H1 (cell line): ENCODE results near the gene DPP3. TPM values are rescaled to one million over a fixed set of nuclear protein-coding genes. Genes with fewer than 3 reads are reported as not detected.
A peak's percentile ranks its signal among the peaks of the same experiment; 100 is the strongest.

Source experiments
- CTCF ChIA-PET: fragments of 300-600 bp; sonication (Branson Sonifier 250); formaldehyde crosslinking; loops from one replicate; lab custom pipeline; 2021; ENCODE audit not compliant: partially characterized antibody; lab: Charles Lee
- POLR2A ChIA-PET: fragments of 300-600 bp; sonication (Branson Sonifier 250); formaldehyde crosslinking; loops from one replicate; lab custom pipeline; 2021; ENCODE audit warnings: inconsistent platforms; ENCODE audit not compliant: partially characterized antibody; lab: Charles Lee
- DNase-seq, 2 experiments: peaks; one replicate each; pipeline versions ENCODE4 v3.0.0 to v3.0.0-alpha.2; 2010 to 2022; ENCODE audit warnings: low spot score in 2 of 2, low read depth in 1 of 2, mixed read lengths in 1 of 2
- FAIRE-seq: peaks from 2 replicates; lab custom pipeline; 2011; peaks lifted over from hg19 to GRCh38; lab: Jason Lieb, UNC
- H2AFZ ChIP-seq: 2 replicates; pipeline ENCODE4 v1.8.1; 2012; ENCODE audit warnings: low read length, inconsistent platforms
- H2AK5ac ChIP-seq: 2 replicates; pipeline ENCODE4 v1.6.1; 2013; ENCODE audit warnings: low read depth, low read length
- H2BK120ac ChIP-seq: replicated peaks from 2 replicates; pipeline ENCODE3; 2013; ENCODE audit warnings: low read depth, low read length, inconsistent platforms
- H2BK12ac ChIP-seq: 2 replicates; pipeline ENCODE4 v1.6.1; 2013; ENCODE audit warnings: low read depth, low read length
- H2BK15ac ChIP-seq: 2 replicates; pipeline ENCODE4 v1.6.1; 2013; ENCODE audit warnings: low read length
- H2BK20ac ChIP-seq: 2 replicates; pipeline ENCODE4 v1.6.1; 2013; ENCODE audit warnings: low read length
- H2BK5ac ChIP-seq: 2 replicates; pipeline ENCODE4 v1.6.1; 2013; ENCODE audit warnings: low read depth, low read length
- H3K14ac ChIP-seq: 2 replicates; pipeline ENCODE4 v1.6.1; 2013; ENCODE audit warnings: inconsistent platforms; ENCODE audit not compliant: insufficient read length
- H3K18ac ChIP-seq: 2 replicates; pipeline ENCODE4 v1.6.1; 2013; ENCODE audit warnings: low read length; ENCODE audit errors: extremely low read depth
- H3K23ac ChIP-seq: 2 replicates; pipeline ENCODE4 v1.6.1; 2013; ENCODE audit warnings: inconsistent platforms; ENCODE audit not compliant: insufficient read length
- H3K23me2 ChIP-seq: 2 replicates; pipeline ENCODE4 v1.6.1; 2013; ENCODE audit warnings: low read depth, low read length
- H3K27ac ChIP-seq: 2 replicates; pipeline ENCODE4 v1.6.1; 2011; ENCODE audit warnings: low read depth, low read length, inconsistent platforms
- H3K27me3 ChIP-seq, 4 experiments: replicated peaks in 1 of 4; 1 replicate in 1 of 4; 2 replicates in 3 of 4; pipeline versions ENCODE4 v1.6.1 to v1.8.1; 2011 to 2013; ENCODE audit warnings: low read length in 3 of 4, mild to moderate bottlenecking in 3 of 4, inconsistent platforms in 2 of 4, mixed read lengths in 2 of 4, moderate library complexity in 1 of 4; ENCODE audit not compliant: control insufficient read depth in 3 of 4, insufficient read depth in 3 of 4; ENCODE audit errors: extremely low read depth in 1 of 4
- H3K36me3 ChIP-seq, 4 experiments: 2 replicates each; pipeline versions ENCODE4 v1.6.1 to v1.8.1; 2011 to 2013; ENCODE audit warnings: mild to moderate bottlenecking in 4 of 4, low read length in 3 of 4, moderate library complexity in 2 of 4, control low read depth in 1 of 4, inconsistent platforms in 1 of 4; ENCODE audit not compliant: insufficient read depth in 4 of 4, control insufficient read depth in 2 of 4
- H3K4ac ChIP-seq: replicated peaks from 2 replicates; pipeline ENCODE3; 2013; ENCODE audit warnings: low read length, low read depth, mixed read lengths, inconsistent platforms; ENCODE audit not compliant: insufficient read length
- H3K4me1 ChIP-seq, 4 experiments: replicated peaks in 1 of 4; 1 replicate in 1 of 4; 2 replicates in 3 of 4; pipeline versions ENCODE4 v1.6.1 to v1.8.1; 2011 to 2013; ENCODE audit warnings: low read length in 3 of 4, inconsistent platforms in 2 of 4, mixed read lengths in 1 of 4; ENCODE audit not compliant: insufficient read depth in 4 of 4, control insufficient read depth in 3 of 4
- H3K4me2 ChIP-seq, 2 experiments: 2 replicates each; pipeline versions ENCODE4 v1.6.1 to v1.8.1; 2011 to 2013; ENCODE audit warnings: low read depth in 2 of 2, low read length in 2 of 2, control low read depth in 1 of 2, inconsistent platforms in 1 of 2, mild to moderate bottlenecking in 1 of 2; ENCODE audit not compliant: insufficient read depth in 1 of 2
- H3K4me3 ChIP-seq, 4 experiments: fragments of 200-600, 300-600 bp in 1 of 4; sonication (generic), shearing (Covaris generic), sonication (Bioruptor Twin) in 1 of 4; 2 replicates each; pipeline versions ENCODE4 v1.5.1 to v1.8.1; 2011 to 2016; ENCODE audit warnings: low read length in 4 of 4, low read depth in 3 of 4, control low read depth in 2 of 4, inconsistent platforms in 2 of 4, mild to moderate bottlenecking in 2 of 4, mixed read lengths in 1 of 4, moderate library complexity in 1 of 4; ENCODE audit not compliant: insufficient read depth in 2 of 4; ENCODE audit errors: extremely low read depth in 1 of 4
- H3K56ac ChIP-seq: replicated peaks from 2 replicates; pipeline ENCODE3; 2013; ENCODE audit warnings: low read depth, mild to moderate bottlenecking, mixed read lengths, low read length, inconsistent platforms; ENCODE audit not compliant: insufficient read length
- H3K79me1 ChIP-seq: 2 replicates; pipeline ENCODE4 v1.6.1; 2013; ENCODE audit warnings: low read depth, low read length, control low read depth
- H3K79me2 ChIP-seq, 2 experiments: 2 replicates each; pipeline versions ENCODE4 v1.6.1 to v1.8.1; 2012 to 2013; ENCODE audit warnings: low read length in 2 of 2, mild to moderate bottlenecking in 2 of 2, inconsistent platforms in 1 of 2; ENCODE audit not compliant: insufficient read depth in 2 of 2, control insufficient read depth in 1 of 2
- H3K9ac ChIP-seq, 4 experiments: replicated peaks in 1 of 4; 1 replicate in 1 of 4; 2 replicates in 3 of 4; pipeline versions ENCODE4 v1.6.1 to v1.8.1; 2011 to 2013; ENCODE audit warnings: low read depth in 3 of 4, low read length in 3 of 4, control low read depth in 2 of 4, mild to moderate bottlenecking in 2 of 4, moderate library complexity in 2 of 4, inconsistent platforms in 1 of 4; ENCODE audit errors: extremely low read depth in 1 of 4
- H3K9me3 ChIP-seq, 2 experiments: 2 replicates each; pipeline versions ENCODE4 v1.6.1 to v1.8.1; 2012 to 2013; ENCODE audit warnings: mild to moderate bottlenecking in 2 of 2, moderate library complexity in 2 of 2, control low read depth in 1 of 2, inconsistent platforms in 1 of 2, low read depth in 1 of 2, low read length in 1 of 2, mixed read lengths in 1 of 2; ENCODE audit not compliant: insufficient read depth in 2 of 2
- H4K20me1 ChIP-seq, 2 experiments: replicated peaks in 1 of 2; 2 replicates each; pipeline versions ENCODE3 to v1.8.1; 2011 to 2013; ENCODE audit warnings: inconsistent platforms in 2 of 2, low read length in 2 of 2, mild to moderate bottlenecking in 1 of 2; ENCODE audit not compliant: insufficient read depth in 2 of 2, control insufficient read depth in 1 of 2
- H4K5ac ChIP-seq: 2 replicates; pipeline ENCODE4 v1.6.1; 2013; ENCODE audit warnings: low read length, low read depth, mixed read lengths, inconsistent platforms; ENCODE audit not compliant: insufficient read length
- H4K8ac ChIP-seq: 2 replicates; pipeline ENCODE4 v1.8.0; 2013; ENCODE audit warnings: mild to moderate bottlenecking, moderate library complexity, low read length, inconsistent platforms; ENCODE audit not compliant: insufficient read depth; ENCODE audit errors: extremely low read depth
- H4K91ac ChIP-seq: replicated peaks from 2 replicates; pipeline ENCODE3; 2013; ENCODE audit warnings: low read length, mixed read lengths, inconsistent platforms; ENCODE audit not compliant: insufficient read length
- CHD1 ChIP-seq: IDR thresholded peaks from 2 replicates; pipeline ENCODE4 v1.6.1; 2012; ENCODE audit warnings: low read depth, low read length, improper control_type of control experiment
- RAD21 ChIP-seq, 2 experiments: IDR thresholded peaks in 1 of 2; conservative IDR thresholded peaks in 1 of 2; 2 replicates each; pipeline ENCODE4 v1.6.1; 2011; ENCODE audit warnings: low read depth in 2 of 2, low read length in 2 of 2, improper control_type of control experiment in 1 of 2, inconsistent platforms in 1 of 2, mild to moderate bottlenecking in 1 of 2, moderate library complexity in 1 of 2
- RNF2 ChIP-seq: fragments of 200-900, 300-1000 bp; sonication (generic); IDR thresholded peaks from 2 replicates; pipeline ENCODE4 v1.7.1; 2016; ENCODE audit warnings: borderline replicate concordance, low read depth, mild to moderate bottlenecking, antibody characterized with exemption, low read length; ENCODE audit not compliant: poor library complexity, severe bottlenecking; ENCODE audit errors: missing control alignments
- WGBS, 2 experiments: shearing (Covaris generic) in 1 of 2; methylation state at CpG; one replicate each; pipeline versions ENCODE4 v1.1.6 to v1.1.7; 2013 to 2015; ENCODE audit warnings: low lambda C conversion rate in 2 of 2, mixed read lengths in 2 of 2, inconsistent platforms in 1 of 2, low coverage in 1 of 2, missing lambda C conversion rate in 1 of 2; ENCODE audit not compliant: insufficient replicate concordance in 2 of 2, insufficient coverage in 1 of 2, insufficient read length in 1 of 2; ENCODE audit errors: extremely low coverage in 1 of 2, missing lambda C conversion rate in 1 of 2; 5-methylcytosine and 5-hydroxymethylcytosine counted together
- polyA plus RNA-seq, 7 experiments: library from polyadenylated mRNA; depleted of rRNA in 3 of 7; stranded (reverse) in 5 of 7; unstranded in 2 of 7; fragments of >200 nt in 5 of 7; fragments of 200-250 nt in 2 of 7; gene quantifications; 1 replicate in 5 of 7; 2 replicates in 1 of 7; 4 replicates in 1 of 7; pipeline versions ENCODE4 v1.2.1 to v1.2.3, GENCODE V29; 2011 to 2013; ENCODE audit warnings: missing spikeins in 2 of 7, mixed read lengths in 2 of 7
- total RNA-seq: library from RNA; stranded (reverse); fragmentation: NEBNext Ultra II Directional; extraction: Animal tissue kit (Norgen Biotek cat#: 25700); gene quantifications from 2 replicates; pipeline ENCODE4 v1.2.1, GENCODE V29; 2021

Gene DPP3
- total and polyA plus RNA-seq, 2 of the 8 experiments (the other 6 are each of a cell fraction or from before 2014, with no cell fraction given) = 75.1 to 82.7 TPM

DNA sequence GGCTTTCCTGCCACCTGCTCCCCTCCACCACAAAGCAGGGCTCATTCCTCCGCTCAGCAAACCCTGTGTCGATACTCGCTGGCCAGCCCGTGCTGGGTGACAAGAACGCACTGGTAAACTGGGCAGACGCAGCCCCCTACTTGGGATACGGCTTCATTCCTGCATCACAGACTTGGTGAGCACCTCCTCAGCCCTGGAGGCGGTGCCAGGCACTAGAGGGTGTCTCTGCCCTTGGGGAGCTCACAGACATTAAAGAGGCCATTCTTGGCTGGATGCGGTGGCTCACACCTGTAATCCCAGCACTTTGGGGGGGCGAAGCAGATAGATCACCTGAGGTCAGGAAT lies 59.6 kb downstream of the DPP3 start:
- no peak overlapping the region for H4K8ac ChIP-seq
- no peak overlapping the region for H3K4me3 ChIP-seq
- no peak overlapping the region for H3K9ac ChIP-seq
- H4K91ac ChIP-seq = no peak overlapping the region
- no peak for FAIRE-seq
- no peak overlapping the region for H3K14ac ChIP-seq
- no peak overlapping the region for H4K5ac ChIP-seq
- H3K27ac ChIP-seq = no peak overlapping the region
- H3K23ac ChIP-seq = no peak overlapping the region
- no peak overlapping the region for H3K4me2 ChIP-seq
- H3K79me1 ChIP-seq = no peaks in the 10 kb centered on the region
- no peak overlapping the region for H3K4ac ChIP-seq
- H3K4me1 ChIP-seq = peaks cover 0 to 17% (median 4%) of the 10 kb centered on the region in 4 experiments; a peak in 6 of 7 replicates
- CTCF ChIA-PET = interaction anchor here (0.6 kb wide), 1 partner anchor 56 kb away, joined by 3 read pairs; no protein-coding TSS in a partner anchor
- WGBS, 2 experiments = 90% methylated on average over 9 of the region's 10 CpGs; no CpG with 5 or more reads in 1 of the 2 experiments
- H2BK20ac ChIP-seq = 0 out of 2 replicates have a peak overlapping the region, but pooled peaks have one; percentile 10
- no peaks in the 10 kb centered on the region for H4K20me1 ChIP-seq
- no peak overlapping the region for H2BK120ac ChIP-seq
- no peaks in the 10 kb centered on the region for H3K27me3 ChIP-seq
- H2AK5ac ChIP-seq = peak overlapping the region; percentile 75; the same call in 1 of the 2 replicates
- POLR2A ChIA-PET = interaction anchor here (0.7 to 2.9 kb wide), 2 partner anchors 9 to 98 kb away, joined by 4 to 7 read pairs; partner anchors contain the start of gene RBM4
- H3K9me3 ChIP-seq = no peaks in the 10 kb centered on the region
- peak in 1 of 2 experiments; percentile 46 for DNase-seq
- H3K18ac ChIP-seq = no peak overlapping the region
- no peak overlapping the region for H2BK15ac ChIP-seq
- H2AFZ ChIP-seq = no peak overlapping the region
- no peaks in the 10 kb centered on the region for H3K23me2 ChIP-seq
- H2BK12ac ChIP-seq = 0 out of 2 replicates have a peak overlapping the region, but pooled peaks have one; percentile 17
- H3K36me3 ChIP-seq = no peaks in the 10 kb centered on the region
- no peak overlapping the region for H3K56ac ChIP-seq
- peak overlapping the region; percentile 81; the same call in 1 of the 2 replicates for H2BK5ac ChIP-seq
- no peaks in the 10 kb centered on the region for H3K79me2 ChIP-seq
- TF ChIP-seq RNF2 = no peak
- TF ChIP-seq RAD21 (IDR thresholded peaks at IDR 0.05 in 1 of 2, conservative IDR thresholded peaks at IDR 0.05 in 1 of 2; ENCODE audit: low read depth in 2 of 2, low read length in 2 of 2) = no peak
- TF ChIP-seq CHD1 = no peak
